HG03103 (cell line): Measurements from ENCODE around the gene PMF1.
A peak's percentile ranks its signal among the peaks of the same experiment; 100 is the strongest.
"Not testable (repeated sequence)": the region's sequence is repeated elsewhere in the genome, so short reads cannot be mapped to it uniquely, and the experiment has no call there.

Source experiments
- ATAC-seq: cut with Tn5 transposase; IDR thresholded peaks from one replicate; pipeline ENCODE4 v1.9.1; 2021; ENCODE audit warnings: low read depth; ENCODE audit not compliant: unreplicated experiment

The PMF1 gene

DNA sequence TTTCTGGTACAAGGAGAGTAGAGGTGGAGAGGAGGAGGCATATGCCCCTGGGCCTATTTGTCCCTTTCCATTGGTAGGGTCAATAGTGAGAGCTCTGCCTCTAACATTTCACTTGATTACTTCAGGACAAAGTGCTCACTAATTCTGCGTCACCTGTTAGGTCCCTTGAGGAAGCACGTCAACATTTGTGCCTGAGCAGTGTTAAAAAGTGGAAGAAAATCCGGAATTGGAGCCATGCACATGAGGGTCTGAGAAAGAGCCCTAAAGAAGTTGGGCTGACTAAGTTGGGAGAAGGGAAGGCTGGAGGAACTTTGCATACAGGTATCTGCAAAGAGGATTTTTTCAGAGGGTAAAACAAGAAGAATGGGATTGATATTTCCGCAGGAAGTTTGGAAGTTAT lies 17.0 kb upstream of the PMF1 start:
- no peak for ATAC-seq

GRCh38 chr1:156196445-156196844 lies 16.4 kb upstream of the PMF1 start:
- ATAC-seq: no peak

GRCh38 chr1:156198831-156199349 lies 13.9 kb upstream of the PMF1 start:
- no peak for ATAC-seq

DNA sequence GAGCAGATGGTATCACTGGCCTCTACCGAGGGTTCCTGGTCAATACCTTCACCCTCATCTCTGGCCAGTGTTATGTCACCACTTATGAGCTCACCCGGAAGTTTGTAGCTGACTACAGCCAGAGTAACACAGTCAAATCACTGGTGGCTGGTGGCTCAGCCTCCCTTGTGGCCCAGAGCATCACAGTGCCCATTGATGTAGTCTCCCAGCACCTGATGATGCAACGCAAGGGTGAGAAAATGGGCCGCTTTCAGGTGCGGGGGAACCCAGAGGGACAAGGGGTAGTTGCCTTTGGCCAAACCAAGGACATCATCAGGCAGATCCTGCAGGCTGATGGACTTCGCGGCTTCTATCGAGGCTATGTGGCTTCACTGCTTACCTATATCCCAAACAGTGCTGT lies 12.8 kb upstream of the PMF1 start:
- ATAC-seq: no peak

GRCh38 chr1:156203331-156203730 lies 9.5 kb upstream of the PMF1 start:
- ATAC-seq: no peak

DNA sequence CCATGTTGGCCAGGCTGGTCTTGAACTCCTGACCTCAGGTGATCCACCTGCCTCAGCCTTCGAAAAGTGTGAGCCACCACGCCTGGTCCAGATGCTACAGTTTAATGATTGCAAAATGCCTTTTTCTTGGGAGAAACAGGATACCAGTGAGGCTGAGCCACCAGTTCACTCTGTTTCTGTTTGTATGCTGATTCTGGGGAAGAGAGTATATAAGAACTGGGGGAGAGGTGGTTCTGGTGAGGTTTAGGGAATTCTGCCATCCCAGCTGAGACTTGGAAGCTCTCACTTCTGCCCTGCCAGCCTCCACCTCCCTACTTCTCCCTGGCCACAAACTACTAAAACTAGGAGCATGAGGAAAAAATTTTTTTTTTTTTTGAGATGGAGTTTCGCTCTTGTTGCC lies 8.1 kb upstream of the PMF1 start:
- ATAC-seq: no peak

GRCh38 chr1:156211243-156211642 lies 1.6 kb upstream of the PMF1 start:
- no peak for ATAC-seq

DNA sequence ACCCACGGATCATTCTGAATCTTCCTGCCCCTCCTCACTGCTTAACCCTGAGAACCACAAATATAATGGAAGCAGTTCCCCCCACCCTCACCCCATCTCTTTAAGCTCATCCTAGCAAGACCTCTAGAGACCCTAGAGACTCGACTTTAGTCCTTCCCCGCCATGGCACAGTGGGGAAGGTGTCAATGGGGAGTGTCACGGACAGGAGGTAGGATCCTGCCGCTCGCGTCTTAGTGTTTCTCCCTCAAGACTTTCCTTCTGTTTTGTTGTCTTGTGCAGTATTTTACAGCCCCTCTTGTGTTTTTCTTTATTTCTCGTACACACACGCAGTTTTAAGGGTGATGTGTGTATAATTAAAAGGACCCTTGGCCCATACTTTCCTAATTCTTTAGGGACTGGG lies 677 bp upstream of the PMF1 start:
- ATAC-seq: no peak

- ATAC-seq: no peak
These were observed 798 bp downstream of the PMF1 start for GRCh38 chr1:156213644-156213966.

DNA sequence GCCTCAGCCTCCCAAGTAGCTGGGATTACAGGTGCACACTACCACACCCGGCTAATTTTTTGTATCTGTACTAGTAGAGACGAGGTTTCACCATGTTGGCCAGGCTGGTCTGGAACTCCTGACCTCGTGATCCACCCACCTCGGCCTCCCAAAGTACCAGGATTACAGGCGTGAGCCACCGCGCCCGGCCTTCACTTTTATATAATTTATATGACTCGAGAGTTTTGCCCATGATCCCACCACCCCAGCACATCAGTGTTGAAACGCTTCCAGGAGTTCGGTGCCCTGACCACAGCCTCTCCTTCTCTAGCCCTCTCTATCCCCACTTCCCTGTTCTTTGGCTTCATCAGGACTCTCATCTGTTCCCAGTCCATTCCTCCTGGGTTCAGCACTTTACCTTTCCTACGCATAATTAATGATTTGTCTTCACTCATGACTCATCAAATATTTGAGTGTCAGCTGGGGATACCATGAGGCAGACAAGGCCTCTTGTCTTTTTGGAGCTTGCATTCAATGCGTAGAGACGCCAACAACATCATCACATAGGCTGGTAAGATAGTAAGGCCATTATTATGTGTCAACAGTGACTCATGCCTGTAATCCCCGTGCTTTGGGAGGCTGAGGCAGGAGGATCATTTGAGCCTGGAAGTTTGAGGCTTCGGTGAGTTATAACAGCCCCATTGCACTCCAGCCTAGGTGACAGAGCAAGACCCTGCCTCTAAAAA lies 1.4 kb downstream of the PMF1 start:
- no peak for ATAC-seq

- not testable (repeated sequence) for ATAC-seq
These were observed 3.7 kb downstream of the PMF1 start for GRCh38 chr1:156216361-156217086.

- no peak for ATAC-seq
These were observed 5.1 kb downstream of the PMF1 start for GRCh38 chr1:156217871-156218270.

GRCh38 chr1:156220226-156220625 lies 7.4 kb downstream of the PMF1 start:
- ATAC-seq: no peak

GRCh38 chr1:156221986-156222692 lies 9.3 kb downstream of the PMF1 start:
- no peak for ATAC-seq

- no peak for ATAC-seq
These were observed 12.8 kb downstream of the PMF1 start for GRCh38 chr1:156225677-156226014.

DNA sequence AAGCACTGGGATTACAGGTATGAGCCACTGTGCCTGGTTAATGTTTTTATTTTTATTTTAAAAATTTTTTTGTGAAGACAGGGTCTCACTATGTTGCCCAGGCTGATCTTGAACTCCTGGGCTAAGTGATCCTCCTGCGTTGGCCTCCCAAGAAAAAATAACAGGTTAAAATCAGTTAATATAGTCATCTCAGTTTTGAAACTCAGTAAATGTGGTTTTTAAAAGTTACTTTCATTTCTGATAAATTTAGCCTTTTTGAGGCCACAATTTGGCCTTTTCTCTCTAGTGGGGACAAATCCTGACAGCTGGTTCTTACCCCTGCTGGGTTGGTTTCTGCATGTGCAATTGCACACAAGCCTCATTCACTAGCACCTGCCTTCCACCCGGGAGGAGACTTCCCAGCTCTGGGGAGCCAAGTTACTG lies 13.3 kb downstream of the PMF1 start:
- peak; percentile 59 for ATAC-seq

- peak; percentile 15 for ATAC-seq
These were observed 14.0 kb downstream of the PMF1 start for GRCh38 chr1:156226782-156227181.

- no peak for ATAC-seq
These were observed 15.7 kb downstream of the PMF1 start for GRCh38 chr1:156228501-156228900.

GRCh38 chr1:156229809-156230472 lies 17.1 kb downstream of the PMF1 start:
- ATAC-seq: no peak

DNA sequence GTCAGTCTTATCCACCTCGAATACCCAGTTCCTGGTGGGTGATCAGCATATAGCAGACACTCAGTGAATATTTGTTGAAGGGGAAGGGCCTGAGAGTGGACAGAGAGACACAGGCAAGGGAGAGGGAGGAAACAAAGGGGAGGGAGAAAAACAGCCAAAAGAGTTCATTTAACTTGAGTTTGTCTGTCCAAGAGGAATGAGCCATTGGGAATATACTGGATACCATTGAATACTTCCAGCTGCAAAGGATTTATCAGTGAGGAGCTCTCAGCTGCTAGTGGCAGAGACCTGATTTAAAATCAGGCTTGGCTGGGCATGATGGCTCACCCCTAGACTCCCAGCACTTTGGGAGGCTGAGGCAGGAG lies 17.6 kb downstream of the PMF1 start:
- no peak for ATAC-seq

DNA sequence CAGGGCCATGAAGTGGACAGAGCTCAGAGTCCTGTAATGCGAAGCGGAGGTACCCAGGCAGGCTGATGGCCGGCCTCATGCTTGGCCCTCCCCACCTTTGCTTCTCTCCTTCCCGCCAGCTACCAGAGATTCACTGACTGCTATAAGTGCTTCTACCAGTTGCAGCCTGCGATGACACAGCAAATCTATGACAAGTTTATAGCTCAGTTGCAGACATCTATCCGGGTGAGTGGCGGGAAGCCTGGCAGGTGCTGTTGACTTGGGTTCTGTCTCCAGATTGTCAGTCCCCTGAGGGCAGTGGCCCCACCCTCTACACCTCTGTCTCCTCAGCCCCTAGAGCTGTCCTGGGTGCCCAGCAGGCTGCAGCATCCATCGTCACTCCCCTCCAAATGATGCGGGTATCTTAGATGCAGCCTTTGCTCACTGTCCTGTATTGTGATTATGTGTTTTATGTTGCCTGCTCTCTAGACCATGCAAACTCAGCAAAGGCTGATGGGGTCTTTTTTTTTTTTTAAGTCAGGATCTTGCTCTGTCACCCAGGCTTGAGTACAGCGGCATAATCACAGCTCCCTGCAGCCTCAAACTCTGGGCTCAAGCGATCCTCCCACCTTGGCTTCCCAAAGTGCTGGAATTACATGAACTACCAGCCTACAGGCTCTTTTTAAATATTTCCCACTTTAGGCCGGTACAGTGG lies 19.5 kb downstream of the PMF1 start:
- no peak for ATAC-seq
